Activated T-helper 1 cell treated with anti-CD3 and anti-CD28 coated beads, Interleukin-2, amount 50 U/mL, for 16 hours (primary cell): ENCODE data around the gene SLC9B1.
"Not testable (repeated sequence)": the region's sequence is repeated elsewhere in the genome, so short reads cannot be mapped to it uniquely, and the experiment has no call there.

ENCODE experiments used
- DNase-seq, 2 donors: peaks; one replicate each; pipeline ENCODE4 v3.0.0-alpha.2; 2020; ENCODE audit warnings: low read depth in 1 of 2, low spot score in 1 of 2

SLC9B1 gene

GRCh38 chr4:102881343-102881742, 138.2 kb downstream of the SLC9B1 start:
- DNase-seq = no peak

- DNase-seq = no peak
These were observed 140.6 kb downstream of the SLC9B1 start for GRCh38 chr4:102878901-102879300.

GRCh38 chr4:102878349-102878748, 141.2 kb downstream of the SLC9B1 start:
- DNase-seq = not testable (repeated sequence)

GRCh38 chr4:102877477-102878106, 141.9 kb downstream of the SLC9B1 start:
- not testable (repeated sequence) for DNase-seq

GRCh38 chr4:102871772-102872171, 147.7 kb downstream of the SLC9B1 start:
- no peak for DNase-seq

GRCh38 chr4:102869569-102870197, 149.8 kb downstream of the SLC9B1 start:
- DNase-seq = no peak

- DNase-seq = peak; percentile 73 to 82
These were observed 150.5 kb downstream of the SLC9B1 start, which contains the start of gene CISD2 for GRCh38 chr4:102868781-102869568. Gene CISD2, plus strand, starts transcription at chr4:102868992. Its CDS starts 93 bp downstream, at chr4:102869085.

GRCh38 chr4:102868153-102868780, 151.2 kb downstream of the SLC9B1 start:
- DNase-seq = no peak

- DNase-seq = no peak
These were observed 152.0 kb downstream of the SLC9B1 start for GRCh38 chr4:102867278-102868152.

GRCh38 chr4:102865327-102865726, 154.2 kb downstream of the SLC9B1 start:
- not testable (repeated sequence) for DNase-seq

GRCh38 chr4:102862747-102863146, 156.8 kb downstream of the SLC9B1 start:
- DNase-seq = no peak

GRCh38 chr4:102862016-102862415, 157.5 kb downstream of the SLC9B1 start:
- no peak for DNase-seq

- no peak for DNase-seq
These were observed 158.7 kb downstream of the SLC9B1 start for GRCh38 chr4:102860611-102861324.

GRCh38 chr4:102858828-102859464, 160.6 kb downstream of the SLC9B1 start:
- DNase-seq = no peak
